GM20431 (cell line): ENCODE results near the gene ZNF268.
"Not testable (repeated sequence)": the region's sequence is repeated elsewhere in the genome, so short reads cannot be mapped to it uniquely, and the experiment has no call there.

ENCODE experiments used
- in situ Hi-C: fragments of 300-500 bp; cut with MseI, MboI; formaldehyde crosslinking; loops from one replicate; pipeline ENCODE4 v1.15.0; 2020; ENCODE audit warnings: low sequenced_read_pairs; ENCODE audit not compliant: unreplicated experiment

ZNF268 gene

GRCh38 chr12:133225527-133225926 lies 44.2 kb downstream of the ZNF268 start:
- in situ Hi-C loops, result no loop called here

GRCh38 chr12:133226690-133227089 lies 45.4 kb downstream of the ZNF268 start:
- in situ Hi-C loops, result no loop called here

- in situ Hi-C loops, result no loop called here
These were observed 46.1 kb downstream of the ZNF268 start for GRCh38 chr12:133227281-133227852.

GRCh38 chr12:133231001-133231400 lies 49.7 kb downstream of the ZNF268 start:
- in situ Hi-C loops, result no loop called here

- in situ Hi-C loops, result no loop called here
These were observed 51.7 kb downstream of the ZNF268 start for GRCh38 chr12:133233006-133233405.

GRCh38 chr12:133233993-133234564 lies 52.8 kb downstream of the ZNF268 start:
- in situ Hi-C loops, result no loop called here

- in situ Hi-C loops, result no loop called here
These were observed 53.7 kb downstream of the ZNF268 start for GRCh38 chr12:133234971-133235370.

- in situ Hi-C loops, result no loop called here
These were observed 54.3 kb downstream of the ZNF268 start, which contains the start of gene ANHX for GRCh38 chr12:133235401-133236112. Gene ANHX (minus strand): TSS chr12:133235877. CDS start chr12:133234356, 1,521 bp downstream.

GRCh38 chr12:133236144-133236543 lies 54.8 kb downstream of the ZNF268 start:
- in situ Hi-C loops, result no loop called here

GRCh38 chr12:133236556-133236955 lies 55.3 kb downstream of the ZNF268 start:
- in situ Hi-C loops, result no loop called here

- in situ Hi-C loops, result no loop called here
These were observed 70.4 kb downstream of the ZNF268 start for GRCh38 chr12:133251732-133252131.

- in situ Hi-C loops, result not testable (repeated sequence)
These were observed 74.5 kb downstream of the ZNF268 start for GRCh38 chr12:133255833-133256232.

GRCh38 chr12:133256321-133256720 lies 75.0 kb downstream of the ZNF268 start:
- in situ Hi-C loops, result no loop called here

- in situ Hi-C loops, result no loop called here
These were observed 82.9 kb downstream of the ZNF268 start for GRCh38 chr12:133264173-133264572.
